NCI-H345 treated with DMSO at 0.1 percent for 48 hours (cell line): ENCODE results near the gene CALML6.

Experiments used
- DNase-seq: peaks from one replicate; lab custom pipeline; 2025; ENCODE audit not compliant: unreplicated experiment; lab: John Stamatoyannopoulos, UW

The CALML6 gene

GRCh38 chr1:1962752-1963151 is 47.7 kb downstream of the CALML6 start:
- no peak for DNase-seq

GRCh38 chr1:1963570-1963969 is 48.5 kb downstream of the CALML6 start:
- no peak for DNase-seq

- DNase-seq = no peak
Observed at GRCh38 chr1:1964811-1965210, 49.8 kb downstream of the CALML6 start.

- no peak for DNase-seq
Observed at GRCh38 chr1:1965546-1965945, 50.5 kb downstream of the CALML6 start.

GRCh38 chr1:1966071-1966740 is 51.1 kb downstream of the CALML6 start:
- no peak for DNase-seq
